Measurements from ENCODE around the gene GTF3C1. TPM values are rescaled to one million over a fixed set of nuclear protein-coding genes. Genes with fewer than 3 reads are reported as not detected.

Gene GTF3C1
- total and polyA plus RNA-seq, 3 donors from 2014 or later: 85.7 to 154 (median 129) TPM

DNA sequence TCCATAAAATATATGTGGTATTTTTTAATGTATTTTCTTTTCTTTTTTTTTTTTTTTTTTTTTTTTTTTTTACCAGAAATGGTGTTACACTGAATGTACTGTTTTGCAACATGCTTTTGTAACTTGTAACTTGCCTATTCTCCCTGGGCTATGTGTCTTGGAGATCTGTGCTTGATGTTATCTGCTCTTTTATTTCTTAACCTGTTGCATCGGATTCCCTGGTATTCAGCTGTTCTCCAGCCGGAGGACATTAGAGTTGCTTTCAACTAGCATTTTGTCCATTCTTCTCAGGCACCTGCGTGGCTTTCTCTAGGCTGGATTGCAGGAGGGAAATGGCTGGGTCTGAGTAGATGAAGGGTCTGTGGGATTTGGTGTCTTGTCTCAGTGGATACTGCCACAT is 47.6 kb upstream of the GTF3C1 start:
- no peak overlapping the region for H3K27ac ChIP-seq
- 93 to 98% methylated on average over 3 of the region's 3 CpGs for WGBS, 2 donors
- no peaks in the 10 kb centered on the region for H3K36me3 ChIP-seq (ENCODE audit: low read depth, missing control alignments)
- H3K27me3 ChIP-seq: no peaks in the 10 kb centered on the region
- no peak overlapping the region for H3K4me3 ChIP-seq
- no peak for TF ChIP-seq POLR2A (IDR thresholded peaks at IDR 0.05)
- TF ChIP-seq, protein P1, sequence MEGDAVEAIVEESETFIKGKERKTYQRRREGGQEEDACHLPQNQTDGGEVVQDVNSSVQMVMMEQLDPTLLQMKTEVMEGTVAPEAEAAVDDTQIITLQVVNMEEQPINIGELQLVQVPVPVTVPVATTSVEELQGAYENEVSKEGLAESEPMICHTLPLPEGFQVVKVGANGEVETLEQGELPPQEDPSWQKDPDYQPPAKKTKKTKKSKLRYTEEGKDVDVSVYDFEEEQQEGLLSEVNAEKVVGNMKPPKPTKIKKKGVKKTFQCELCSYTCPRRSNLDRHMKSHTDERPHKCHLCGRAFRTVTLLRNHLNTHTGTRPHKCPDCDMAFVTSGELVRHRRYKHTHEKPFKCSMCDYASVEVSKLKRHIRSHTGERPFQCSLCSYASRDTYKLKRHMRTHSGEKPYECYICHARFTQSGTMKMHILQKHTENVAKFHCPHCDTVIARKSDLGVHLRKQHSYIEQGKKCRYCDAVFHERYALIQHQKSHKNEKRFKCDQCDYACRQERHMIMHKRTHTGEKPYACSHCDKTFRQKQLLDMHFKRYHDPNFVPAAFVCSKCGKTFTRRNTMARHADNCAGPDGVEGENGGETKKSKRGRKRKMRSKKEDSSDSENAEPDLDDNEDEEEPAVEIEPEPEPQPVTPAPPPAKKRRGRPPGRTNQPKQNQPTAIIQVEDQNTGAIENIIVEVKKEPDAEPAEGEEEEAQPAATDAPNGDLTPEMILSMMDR (IDR thresholded peaks at IDR 0.05): no peak
- intact Hi-C loops (cut with DNase I; ENCODE audit: low total_unique reads): no loop called here
- H3K4me1 ChIP-seq: no peaks in the 10 kb centered on the region
- DNase-seq: no peak
- no peaks in the 10 kb centered on the region for H3K9me3 ChIP-seq

DNA sequence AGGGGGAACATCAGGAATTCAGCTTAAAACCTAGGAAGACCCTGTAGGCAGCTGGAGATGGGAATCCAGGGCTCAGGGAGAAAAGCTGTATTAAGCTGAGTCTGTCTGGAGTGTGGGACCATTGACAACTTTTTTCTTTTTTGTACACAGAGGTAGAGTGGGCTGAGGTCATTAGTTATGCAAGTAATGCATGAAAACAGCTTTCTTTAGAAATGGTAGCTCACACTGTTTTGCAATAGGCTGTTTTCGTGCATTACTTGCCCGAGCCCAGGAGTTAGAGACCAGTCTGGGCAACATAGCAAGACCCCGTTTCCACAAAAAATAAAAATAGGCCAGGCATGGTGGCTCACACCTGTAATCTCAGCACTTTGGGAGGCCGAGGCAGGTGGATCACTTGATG is 46.7 kb upstream of the GTF3C1 start:
- H3K4me1 ChIP-seq: no peaks in the 10 kb centered on the region
- H3K9me3 ChIP-seq: no peaks in the 10 kb centered on the region
- no peaks in the 10 kb centered on the region for H3K36me3 ChIP-seq (ENCODE audit: low read depth, missing control alignments)
- no peak for DNase-seq
- TF ChIP-seq, protein P1 (IDR thresholded peaks at IDR 0.05): no peak
- TF ChIP-seq POLR2A (IDR thresholded peaks at IDR 0.05): no peak
- intact Hi-C loops (cut with DNase I; ENCODE audit: low total_unique reads): no loop called here
- H3K27me3 ChIP-seq: no peaks in the 10 kb centered on the region
- no peak overlapping the region for H3K27ac ChIP-seq
- WGBS, 2 donors: 93% methylated on average over 4 of the region's 4 CpGs
- H3K4me3 ChIP-seq: no peak overlapping the region

DNA sequence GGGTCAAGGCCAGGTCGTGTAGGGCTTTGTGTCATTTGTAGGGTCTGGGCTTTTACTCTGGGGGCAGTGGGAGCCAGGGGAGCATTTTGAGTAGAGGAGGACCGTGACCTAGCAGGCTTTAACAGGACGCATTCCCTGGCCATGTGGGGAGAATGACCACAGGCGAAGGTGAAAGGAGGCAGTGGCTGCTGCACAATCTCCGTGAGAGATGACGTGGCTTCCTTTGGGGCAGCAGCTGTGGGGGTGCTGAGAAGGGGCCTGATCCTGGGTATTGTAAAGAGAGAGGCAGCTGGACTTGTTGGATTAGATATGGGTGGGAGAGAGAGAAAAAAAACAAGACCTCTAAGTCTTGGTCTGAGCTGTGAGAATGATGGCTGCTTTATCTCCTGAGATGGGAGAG is 46.3 kb upstream of the GTF3C1 start:
- Histone ChIP-seq H3K27ac (no peak overlapping the region), H3K9me3 (no peaks in the 10 kb centered on the region), H3K4me1 (no peaks in the 10 kb centered on the region), H3K36me3 (ENCODE audit: low read depth, missing control alignments) (no peaks in the 10 kb centered on the region), H3K27me3 (no peaks in the 10 kb centered on the region), H3K4me3 (no peak overlapping the region)
- intact Hi-C loops (cut with DNase I; ENCODE audit: low total_unique reads): no loop called here
- no peak for TF ChIP-seq POLR2A (IDR thresholded peaks at IDR 0.05)
- TF ChIP-seq, protein P1 (IDR thresholded peaks at IDR 0.05): no peak
- DNase-seq: no peak
- WGBS, 2 donors: 76 to 81% methylated on average over 6 of the region's 6 CpGs

DNA sequence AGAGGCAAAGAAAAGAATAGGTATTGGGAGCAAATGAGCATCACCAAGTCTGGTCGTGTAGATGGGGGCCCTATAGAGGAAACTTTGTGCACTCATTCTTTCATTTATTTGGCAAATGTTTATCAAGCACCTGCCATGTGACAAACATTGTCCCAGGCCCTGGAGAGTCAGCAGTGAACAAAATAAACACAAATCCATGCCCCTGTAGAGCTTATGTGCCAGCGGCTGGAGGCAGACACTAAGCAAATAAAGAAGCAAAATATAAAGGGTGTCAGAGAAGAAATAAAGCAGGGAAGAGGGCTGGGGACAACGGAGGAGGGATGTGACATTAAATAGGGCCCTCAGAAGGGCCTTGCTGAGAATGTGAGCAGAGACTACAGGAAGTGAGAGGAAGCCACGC is 45.8 kb upstream of the GTF3C1 start:
- no peak overlapping the region for H3K27ac ChIP-seq
- DNase-seq: no peak
- H3K4me3 ChIP-seq: no peak overlapping the region
- intact Hi-C loops (cut with DNase I; ENCODE audit: low total_unique reads): no loop called here
- H3K36me3 ChIP-seq (ENCODE audit: low read depth, missing control alignments): no peaks in the 10 kb centered on the region
- no peaks in the 10 kb centered on the region for H3K9me3 ChIP-seq
- TF ChIP-seq, protein P1 (IDR thresholded peaks at IDR 0.05): no peak
- no peak for TF ChIP-seq POLR2A (IDR thresholded peaks at IDR 0.05)
- no peaks in the 10 kb centered on the region for H3K4me1 ChIP-seq
- 69 to 70% methylated on average over 4 of the region's 4 CpGs for WGBS, 2 donors
- H3K27me3 ChIP-seq: no peaks in the 10 kb centered on the region

- H3K4me1 ChIP-seq: no peaks in the 10 kb centered on the region
- 97 to 98% methylated on average over 4 of the region's 4 CpGs for WGBS, 2 donors
- H3K27ac ChIP-seq: no peak overlapping the region
- no peaks in the 10 kb centered on the region for H3K9me3 ChIP-seq
- intact Hi-C loops (cut with DNase I; ENCODE audit: low total_unique reads): no loop called here
- DNase-seq: no peak
- H3K36me3 ChIP-seq (ENCODE audit: low read depth, missing control alignments): no peaks in the 10 kb centered on the region
- no peaks in the 10 kb centered on the region for H3K27me3 ChIP-seq
- H3K4me3 ChIP-seq: no peak overlapping the region
- TF ChIP-seq POLR2A (IDR thresholded peaks at IDR 0.05): no peak
- TF ChIP-seq, protein P1 (IDR thresholded peaks at IDR 0.05): no peak
Observed at GRCh38 chr16:27591837-27592236, 42.1 kb upstream of the GTF3C1 start.
